T-helper 1 cell treated with Interleukin-12 subunit alpha and Interleukin-12 subunit beta and Interleukin-4 antibody, amounts not matched to agents 30 ng/mL and 1 ng/mL, for 36 hours (primary cell): ENCODE results near the gene NPR3. TPM values are rescaled to one million over a fixed set of nuclear protein-coding genes. Genes with fewer than 3 reads are reported as not detected.

Experiments used
- intact Hi-C: fragments of 100-400 bp; cut with micrococcal nuclease; formaldehyde crosslinking; loops from one replicate; pipeline ENCODE4 v1.15.1; 2024
- total RNA-seq: library from RNA; stranded (reverse); gene quantifications from 2 replicates; pipeline ENCODE4 v1.2.3, GENCODE V29; 2022

Gene NPR3, protein sequence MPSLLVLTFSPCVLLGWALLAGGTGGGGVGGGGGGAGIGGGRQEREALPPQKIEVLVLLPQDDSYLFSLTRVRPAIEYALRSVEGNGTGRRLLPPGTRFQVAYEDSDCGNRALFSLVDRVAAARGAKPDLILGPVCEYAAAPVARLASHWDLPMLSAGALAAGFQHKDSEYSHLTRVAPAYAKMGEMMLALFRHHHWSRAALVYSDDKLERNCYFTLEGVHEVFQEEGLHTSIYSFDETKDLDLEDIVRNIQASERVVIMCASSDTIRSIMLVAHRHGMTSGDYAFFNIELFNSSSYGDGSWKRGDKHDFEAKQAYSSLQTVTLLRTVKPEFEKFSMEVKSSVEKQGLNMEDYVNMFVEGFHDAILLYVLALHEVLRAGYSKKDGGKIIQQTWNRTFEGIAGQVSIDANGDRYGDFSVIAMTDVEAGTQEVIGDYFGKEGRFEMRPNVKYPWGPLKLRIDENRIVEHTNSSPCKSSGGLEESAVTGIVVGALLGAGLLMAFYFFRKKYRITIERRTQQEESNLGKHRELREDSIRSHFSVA
- total RNA-seq: not detected in 2 replicates

DNA sequence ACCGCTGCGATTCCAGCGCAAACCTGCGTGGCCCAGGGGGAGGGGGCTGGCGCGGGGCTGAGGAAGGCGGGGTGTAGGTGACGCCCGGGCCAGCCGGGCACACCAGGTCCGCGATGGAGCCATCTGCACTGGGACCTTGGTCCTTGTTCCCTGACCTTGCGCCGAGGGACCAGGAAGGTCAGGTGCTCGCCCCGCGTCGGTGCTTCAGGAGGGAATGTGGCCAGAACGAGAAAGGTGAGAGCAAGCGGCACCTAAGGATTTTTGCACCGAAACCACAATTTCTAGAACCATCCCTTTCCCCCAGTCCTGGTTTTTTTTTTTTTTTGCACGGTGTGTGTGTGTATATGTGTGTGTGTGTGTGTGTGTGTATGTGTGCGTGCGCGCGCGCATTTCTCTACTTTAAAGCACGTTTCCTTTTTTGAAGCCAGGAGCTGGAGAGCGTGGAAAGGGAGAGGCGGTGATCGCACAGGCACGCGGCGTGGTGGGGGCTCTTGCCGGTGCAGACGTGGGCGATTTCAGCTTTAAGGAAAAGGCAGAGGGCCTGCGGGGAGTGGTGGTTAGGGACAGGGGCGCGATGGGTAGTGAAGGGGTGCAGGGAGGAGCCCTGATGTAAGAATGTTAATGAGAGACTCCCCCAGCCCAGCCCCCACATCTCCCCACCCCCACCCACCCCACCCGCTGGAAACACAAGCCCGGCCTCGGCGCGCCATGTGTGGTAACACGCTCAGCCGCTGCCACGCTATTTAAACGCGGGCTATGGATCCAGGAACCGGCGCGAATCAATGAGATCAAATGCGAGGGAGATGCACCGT lies at the start of gene NPR3:
Gene NPR3, plus strand, starts transcription at position 772 of the 812 bp plus-strand sequence. CDS start 456 bp downstream, outside the sequence.
- intact Hi-C loops: loop anchor here (10.0 kb wide), 1 partner anchor 1224 kb away; the partner anchor contains the start of gene RXFP3

DNA sequence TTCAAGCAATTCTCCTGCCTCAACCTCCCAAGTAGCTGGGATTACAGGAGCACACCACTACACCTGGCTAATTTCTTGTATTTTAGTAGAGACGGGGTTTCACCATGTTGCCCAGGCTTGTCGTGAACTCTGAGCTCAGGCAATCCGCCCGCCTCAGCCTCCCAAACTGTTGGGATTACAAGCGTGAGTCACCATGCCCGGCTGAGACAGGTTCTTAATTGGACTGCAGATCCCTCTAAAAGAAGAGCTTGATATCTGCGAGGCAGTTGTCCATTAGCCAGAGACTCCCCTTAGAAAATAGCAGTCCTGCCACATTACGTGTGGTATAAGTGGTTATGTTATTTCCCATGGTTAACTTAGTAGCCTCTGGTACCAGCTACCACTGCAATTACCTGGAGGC lies 46.6 kb upstream of the NPR3 start:
- intact Hi-C loops: no loop called here

GRCh38 chr5:32668552-32668951 lies 42.6 kb upstream of the NPR3 start:
- intact Hi-C loops: no loop called here

DNA sequence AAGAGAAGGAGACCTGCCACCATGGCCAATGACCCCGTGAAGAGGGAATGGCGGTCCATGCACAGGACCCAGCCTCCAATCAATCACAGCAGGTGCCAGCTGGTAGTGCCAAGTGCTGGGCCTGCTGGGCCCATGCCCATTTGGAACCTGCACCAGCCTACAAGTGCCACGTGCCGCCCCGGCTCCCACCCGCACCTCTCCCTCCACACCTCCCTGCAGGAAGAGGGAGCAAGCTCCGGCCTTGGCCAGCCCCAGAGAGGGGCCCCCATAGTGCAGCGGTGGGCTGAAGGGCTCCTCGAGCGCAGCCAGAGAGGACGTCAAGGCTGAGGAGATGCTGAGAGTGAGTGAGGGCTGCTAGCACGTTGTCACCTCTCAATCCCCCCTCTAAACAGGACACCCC lies 37.8 kb upstream of the NPR3 start:
- intact Hi-C loops: no loop called here

DNA sequence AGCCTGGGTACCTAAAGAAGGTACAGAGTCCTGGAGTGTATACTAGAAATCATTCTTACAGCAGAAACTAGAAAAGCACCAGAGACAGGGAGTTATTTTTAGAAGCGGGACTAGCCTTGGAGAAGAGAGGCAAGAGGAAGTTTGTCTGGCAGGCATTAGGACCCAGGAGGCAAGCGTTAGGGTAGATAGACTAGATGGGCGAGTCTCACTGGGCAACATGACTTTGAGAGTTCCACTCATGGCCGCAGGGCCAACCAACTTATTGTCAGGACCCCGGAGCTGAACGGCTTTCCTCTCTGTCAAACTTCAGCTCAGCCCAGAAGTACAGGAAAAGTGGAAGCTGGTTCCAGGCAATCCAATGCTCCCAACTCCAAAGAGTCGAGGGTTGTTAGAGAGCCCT lies 34.1 kb upstream of the NPR3 start:
- intact Hi-C loops: no loop called here

DNA sequence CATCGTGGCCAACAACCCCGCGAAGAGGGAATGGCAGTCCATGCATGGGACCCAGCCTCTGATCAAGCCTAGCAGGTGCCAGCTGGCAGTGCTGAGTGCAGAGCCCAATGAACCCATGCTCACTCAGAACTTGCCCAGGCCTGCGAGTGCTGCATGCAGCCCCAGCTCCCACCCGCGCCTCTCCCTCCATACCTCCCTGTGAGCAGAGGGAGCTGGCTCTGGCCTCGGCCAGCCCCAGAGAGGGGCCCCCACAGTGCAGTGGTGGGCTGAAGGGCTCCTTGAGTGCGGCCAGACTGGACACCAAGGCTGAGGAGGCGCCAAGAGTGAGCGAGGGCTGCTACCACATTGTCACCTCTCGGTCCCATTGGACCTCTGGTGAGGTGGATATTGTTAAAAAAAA lies 32.6 kb upstream of the NPR3 start:
- intact Hi-C loops: no loop called here

- intact Hi-C loops: no loop called here
Observed at GRCh38 chr5:32679218-32679617, 31.9 kb upstream of the NPR3 start.

- intact Hi-C loops: no loop called here
Observed at GRCh38 chr5:32680183-32680582, 30.9 kb upstream of the NPR3 start.

- intact Hi-C loops: no loop called here
Observed at GRCh38 chr5:32683125-32683524, 28.0 kb upstream of the NPR3 start.

DNA sequence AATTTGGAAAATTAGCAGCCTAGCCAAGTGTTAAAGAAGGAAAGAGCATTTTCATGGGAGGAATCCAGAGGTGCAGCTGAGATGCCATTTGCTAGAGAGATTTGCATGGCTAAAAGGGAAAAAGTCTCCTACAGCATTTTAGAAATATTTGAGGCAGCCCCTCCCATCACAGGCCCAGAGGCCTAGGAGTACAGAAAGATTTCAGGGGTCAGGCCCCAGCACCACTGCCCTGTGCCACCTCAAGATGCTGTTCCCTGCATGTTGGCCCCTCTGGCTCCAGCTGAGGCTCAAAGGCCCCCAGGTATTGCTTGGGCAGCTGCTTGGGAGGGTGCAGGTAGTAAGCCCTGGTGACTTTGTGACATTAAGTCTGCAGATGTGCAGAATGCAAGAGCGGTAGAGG lies 26.9 kb upstream of the NPR3 start:
- intact Hi-C loops: no loop called here

DNA sequence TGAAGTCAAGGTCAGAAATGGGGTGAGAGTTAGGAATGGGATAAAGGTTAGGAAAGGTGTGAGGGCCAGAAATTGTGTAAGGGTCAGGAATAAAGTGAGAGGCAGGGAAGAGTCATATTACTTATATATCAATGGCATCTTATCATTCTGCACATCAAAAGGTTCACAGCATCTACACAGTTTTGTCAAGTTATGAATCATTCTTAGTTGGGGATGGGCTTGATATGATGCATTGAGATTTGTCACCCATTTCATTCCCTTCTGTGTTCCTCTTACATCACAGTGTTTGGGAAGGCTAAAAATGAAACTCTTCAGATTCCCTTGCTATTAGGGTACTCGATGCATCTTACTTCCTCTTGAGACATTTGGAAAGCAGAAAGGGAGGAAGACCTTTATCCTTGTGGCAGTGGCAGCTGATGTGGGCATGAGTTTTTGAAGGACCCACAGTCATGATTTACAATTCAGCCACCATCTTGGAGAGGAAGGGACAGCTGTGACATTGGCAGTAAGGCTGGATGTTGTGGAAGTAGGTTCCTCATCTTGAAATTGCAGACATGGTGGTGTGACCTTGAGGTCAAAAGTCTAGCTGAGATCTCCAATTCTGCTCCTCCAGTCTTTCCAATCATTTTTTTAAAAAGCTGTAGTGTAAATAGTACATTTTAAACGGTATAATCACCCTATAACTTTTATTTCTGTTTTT lies 24.2 kb upstream of the NPR3 start:
- intact Hi-C loops: no loop called here

- intact Hi-C loops: no loop called here
Observed at GRCh38 chr5:32687499-32687831, 23.7 kb upstream of the NPR3 start.

DNA sequence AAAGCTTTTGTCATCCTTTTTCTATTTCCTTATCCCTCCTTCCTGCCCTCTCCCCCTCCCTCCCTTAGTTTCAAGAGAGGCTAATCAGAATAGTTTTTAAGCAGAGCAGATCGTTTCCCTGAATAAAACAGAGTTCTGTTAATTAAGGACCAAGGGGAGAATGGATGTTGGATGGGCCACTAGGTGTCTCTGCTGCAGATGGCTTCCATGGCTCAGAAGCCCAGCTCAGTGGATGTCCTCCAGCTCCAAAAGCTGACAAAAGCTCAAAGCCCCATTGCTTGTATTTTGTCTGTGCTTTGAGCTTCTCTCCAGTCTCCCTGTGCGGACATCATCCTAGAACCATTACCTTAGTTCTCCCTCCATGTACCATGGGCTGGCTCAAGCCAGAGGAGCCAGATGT lies 21.0 kb upstream of the NPR3 start:
- intact Hi-C loops: no loop called here

DNA sequence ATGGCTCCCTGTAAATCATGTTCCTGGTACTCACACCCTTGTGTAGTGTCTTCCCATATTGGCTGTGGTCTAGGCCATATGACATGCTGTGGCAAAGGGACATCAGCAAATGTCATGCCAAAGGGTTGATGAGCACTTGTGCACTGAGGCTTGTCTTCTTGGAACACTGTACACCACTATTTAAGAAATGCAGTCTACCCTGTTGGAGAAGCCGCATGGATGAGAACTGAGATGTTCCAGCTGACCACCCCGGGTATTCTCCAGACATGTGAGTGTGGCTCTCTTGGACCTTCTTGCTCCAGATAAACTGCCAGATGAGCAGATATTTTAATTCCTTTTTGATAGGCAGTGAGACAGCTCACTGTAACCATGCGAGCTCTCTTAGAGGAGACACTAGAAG lies 20.5 kb upstream of the NPR3 start:
- intact Hi-C loops: no loop called here

GRCh38 chr5:32692036-32692746 lies 18.9 kb upstream of the NPR3 start:
- intact Hi-C loops: no loop called here

GRCh38 chr5:32703957-32704356 lies 7.2 kb upstream of the NPR3 start:
- intact Hi-C loops: no loop called here

DNA sequence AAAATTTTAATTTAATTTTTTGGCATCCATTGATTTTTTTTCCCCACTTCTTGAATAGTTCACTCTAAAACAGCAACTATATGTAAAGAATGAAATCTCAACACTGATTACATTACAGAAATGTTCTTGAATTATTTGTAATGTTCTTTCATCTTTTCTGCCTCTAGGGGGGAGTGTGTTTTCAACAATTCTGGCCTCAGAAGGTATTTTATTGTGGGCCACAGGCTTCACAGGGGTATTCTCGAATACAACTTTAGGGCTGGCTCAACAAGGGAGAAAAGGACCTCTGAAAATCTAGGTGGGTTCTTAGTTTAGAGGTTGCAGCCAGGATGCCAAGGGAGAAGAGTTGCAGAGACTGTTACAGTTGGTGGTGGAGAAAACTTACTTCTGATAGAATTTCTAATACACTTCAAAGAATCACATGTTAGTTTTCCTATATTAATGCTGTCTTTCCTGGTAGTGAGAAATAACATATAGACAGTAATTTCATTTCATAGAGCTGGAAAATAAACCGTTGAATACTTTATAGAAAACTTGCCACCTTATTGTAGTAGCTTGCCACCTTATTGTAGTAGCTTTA lies 3.6 kb upstream of the NPR3 start:
- intact Hi-C loops: loop anchor here (1.0 to 5.0 kb wide), 2 partner anchors 670 to 716 kb away; no protein-coding TSS in a partner anchor

GRCh38 chr5:32708949-32709348 lies 2.2 kb upstream of the NPR3 start:
- intact Hi-C loops: loop anchor here (1.0 to 5.0 kb wide), 2 partner anchors 591 to 668 kb away; no protein-coding TSS in a partner anchor

- intact Hi-C loops: loop anchor here (1.0 to 10.0 kb wide), 3 partner anchors 590 to 1225 kb away; partner anchors contain the start of gene RXFP3
Observed at GRCh38 chr5:32709750-32710549, 1.2 kb upstream of the NPR3 start.

DNA sequence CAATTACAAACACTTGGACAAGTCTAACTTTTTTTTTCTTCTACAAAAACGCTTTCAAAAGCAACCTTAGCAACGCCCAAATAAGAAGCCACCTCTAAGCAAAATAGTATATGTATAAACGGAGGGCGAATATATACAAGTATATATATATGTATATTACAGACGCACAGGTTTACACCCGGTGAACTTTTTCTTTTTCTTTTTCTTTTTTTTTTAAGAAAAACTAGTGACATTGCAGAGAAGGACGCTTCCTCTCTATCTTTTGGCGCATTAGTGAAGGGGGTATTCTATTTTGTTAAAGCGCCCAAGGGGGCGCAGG lies 200 bp downstream of the NPR3 start:
- intact Hi-C loops: loop anchor here (10.0 kb wide), 1 partner anchor 1223 kb away; the partner anchor contains the start of gene RXFP3
